PC-3 (cell line): ENCODE data around the gene WDFY4. TPM values are rescaled to one million over a fixed set of nuclear protein-coding genes. Genes with fewer than 3 reads are reported as not detected.

Experiments
- ATAC-seq: fragments of 200-7000 bp; cut with Tn5 transposase; 2 replicates; pipeline ENCODE4 v1.9.1; 2020; ENCODE audit warnings: mild to moderate bottlenecking, moderate library complexity
- BruUV-seq: library from RNA; stranded (reverse); fragments of 400-500 nt; replicated peaks from 2 replicates; lab custom pipeline; 2021; lab: Mats Ljungman, UMichigan
- CTCF ChIA-PET: fragments of 300-600 bp; sonication (Branson Sonifier 250); formaldehyde crosslinking; loops from one replicate; lab custom pipeline; 2022; ENCODE audit warnings: antibody characterized with exemption; lab: Charles Lee
- POLR2A ChIA-PET: fragments of 300-600 bp; sonication (Branson Sonifier 250); formaldehyde crosslinking; loops from one replicate; lab custom pipeline; 2022; ENCODE audit warnings: antibody characterized with exemption; ENCODE audit not compliant: unreplicated experiment; lab: Charles Lee
- DNase-seq: peaks from one replicate; pipeline ENCODE4 v3.0.0-alpha.2; 2015
- H2AFZ ChIP-seq: fragments of 300-600 bp; sonication (generic); 2 replicates; pipeline ENCODE4 v1.6.0; 2016; ENCODE audit warnings: antibody characterized with exemption, low read length
- H3F3A ChIP-seq: fragments of 300-600 bp; sonication (generic); one replicate; pipeline ENCODE4 v1.6.0; 2017; ENCODE audit warnings: antibody characterized with exemption, low read length, control low read depth, mild to moderate bottlenecking; ENCODE audit not compliant: unreplicated experiment
- H3K27ac ChIP-seq: fragments of 300-600 bp; sonication (generic); 2 replicates; pipeline ENCODE4 v1.5.1; 2016; ENCODE audit warnings: mild to moderate bottlenecking, low read length
- H3K27me3 ChIP-seq: fragments of 300-600 bp; sonication (generic); 2 replicates; pipeline ENCODE4 v1.6.1; 2016; ENCODE audit warnings: low read length, mixed read lengths
- H3K36me3 ChIP-seq: fragments of 300-600 bp; sonication (generic); 2 replicates; pipeline ENCODE4 v1.6.1; 2016; ENCODE audit warnings: low read depth, mixed run types, low read length, mixed read lengths
- H3K4me1 ChIP-seq: fragments of 300-600 bp; sonication (generic); 2 replicates; pipeline ENCODE4 v1.5.1; 2016; ENCODE audit warnings: low read length; ENCODE audit not compliant: insufficient read depth
- H3K4me2 ChIP-seq: fragments of 300-600 bp; sonication (generic); 2 replicates; pipeline ENCODE4 v1.6.0; 2016; ENCODE audit warnings: low read length
- H3K4me3 ChIP-seq: fragments of 300-600 bp; sonication (generic); 2 replicates; pipeline ENCODE4 v1.5.1; 2016; ENCODE audit warnings: mild to moderate bottlenecking, low read length, mixed read lengths
- H3K79me2 ChIP-seq: fragments of 300-600 bp; sonication (generic); 2 replicates; pipeline ENCODE4 v1.6.1; 2017; ENCODE audit warnings: low read length, mixed read lengths
- H3K9ac ChIP-seq: fragments of 300-600 bp; sonication (generic); 2 replicates; pipeline ENCODE4 v1.6.0; 2016; ENCODE audit warnings: mild to moderate bottlenecking, low read length
- H3K9me2 ChIP-seq: fragments of 300-600 bp; sonication (generic); replicated peaks from 2 replicates; pipeline ENCODE4 v1.6.1; 2016; ENCODE audit warnings: mixed run types, low read length, mixed read lengths
- H3K9me3 ChIP-seq: fragments of 300-600 bp; sonication (generic); 2 replicates; pipeline ENCODE4 v1.6.1; 2016; ENCODE audit warnings: low read length, mixed read lengths
- H4K20me1 ChIP-seq: fragments of 300-600 bp; sonication (generic); 2 replicates; pipeline ENCODE4 v1.6.1; 2016; ENCODE audit warnings: low read length, mixed read lengths
- CTCF ChIP-seq: fragments of 300-600 bp; sonication (generic); conservative IDR thresholded peaks from 2 replicates; pipeline ENCODE4 v1.5.1; 2017; ENCODE audit warnings: antibody characterized with exemption, low read depth, mild to moderate bottlenecking, low read length
- EZH2 ChIP-seq: fragments of 300-600 bp; sonication (generic); IDR thresholded peaks from one replicate; pipeline ENCODE4 v1.6.1; 2017; ENCODE audit warnings: antibody characterized with exemption, mild to moderate bottlenecking, low read length; ENCODE audit not compliant: unreplicated experiment
- EZH2phosphoT487 ChIP-seq: fragments of 300-600 bp; sonication (generic); IDR thresholded peaks from 2 replicates; pipeline ENCODE4 v1.6.1; 2018; ENCODE audit warnings: mild to moderate bottlenecking, antibody characterized with exemption, low read length, borderline replicate concordance
- intact Hi-C: fragments of 100-400 bp; cut with micrococcal nuclease; formaldehyde crosslinking; loops from 2 replicates; pipeline ENCODE4 v1.9.0; 2023
- total RNA-seq: library from RNA; depleted of rRNA; stranded (reverse); fragments of >200 nt; gene quantifications from 2 replicates; pipeline ENCODE4 v1.2.3, GENCODE V29; 2014

WDFY4 gene
- total RNA-seq, 1 experiment from 2014 or later: not detected

DNA sequence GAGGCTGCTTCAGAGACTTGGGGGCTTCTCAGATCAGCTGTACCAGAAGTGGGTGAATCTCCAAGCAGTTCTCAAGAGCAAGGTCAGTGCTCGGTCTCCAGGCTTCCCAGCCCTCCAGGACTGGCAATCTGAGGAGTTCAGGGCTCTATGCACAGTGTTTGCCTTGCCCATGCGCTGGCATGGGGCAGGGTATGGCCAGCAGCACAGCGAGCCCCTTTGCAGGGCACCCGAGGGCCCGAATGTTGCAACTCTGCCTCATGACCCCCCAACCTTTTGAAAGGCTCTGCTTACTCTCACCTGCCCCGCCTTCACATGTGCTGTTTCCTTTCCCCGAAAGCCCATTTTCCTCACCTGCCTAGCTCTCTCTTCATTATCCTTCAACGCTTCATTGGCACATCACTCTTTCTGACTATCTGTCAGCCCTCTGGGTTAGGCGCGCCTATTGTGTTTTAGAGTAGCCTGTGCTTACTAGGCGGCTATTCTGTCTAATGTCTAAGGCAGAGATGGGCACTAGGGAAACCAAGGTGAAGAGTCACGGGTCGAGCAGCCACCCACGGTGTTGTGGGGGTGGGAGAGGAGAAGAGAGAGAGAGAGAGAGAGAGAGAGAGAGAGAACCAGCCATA is 83.6 kb downstream of the WDFY4 start:
- Histone ChIP-seq H3K36me3 (no peaks in the 10 kb centered on the region), H2AFZ (no peak overlapping the region), H4K20me1 (no peaks in the 10 kb centered on the region), H3K27me3 (peaks cover 66% of the 10 kb centered on the region), H3K27ac (no peak overlapping the region), H3K4me3 (no peak overlapping the region), H3K4me1 (no peaks in the 10 kb centered on the region), H3F3A (no peaks in the 10 kb centered on the region), H3K9ac (no peak overlapping the region), H3K9me3 (no peaks in the 10 kb centered on the region), H3K79me2 (no peaks in the 10 kb centered on the region), H3K4me2 (no peak overlapping the region), H3K9me2 (no peaks in the 10 kb centered on the region)
- no TSS peak for BruUV-seq
- ChIA-PET POLR2A (interaction anchor here (0.6 kb wide), 1 partner anchor 58 kb away, joined by 3 read pairs; no protein-coding TSS in a partner anchor), CTCF (no interaction called here)
- no peak for DNase-seq
- no peak for ATAC-seq
- intact Hi-C loops: no loop called here
- TF ChIP-seq EZH2phosphoT487: no peak
- TF ChIP-seq CTCF: no peak
- TF ChIP-seq EZH2: no peak

DNA sequence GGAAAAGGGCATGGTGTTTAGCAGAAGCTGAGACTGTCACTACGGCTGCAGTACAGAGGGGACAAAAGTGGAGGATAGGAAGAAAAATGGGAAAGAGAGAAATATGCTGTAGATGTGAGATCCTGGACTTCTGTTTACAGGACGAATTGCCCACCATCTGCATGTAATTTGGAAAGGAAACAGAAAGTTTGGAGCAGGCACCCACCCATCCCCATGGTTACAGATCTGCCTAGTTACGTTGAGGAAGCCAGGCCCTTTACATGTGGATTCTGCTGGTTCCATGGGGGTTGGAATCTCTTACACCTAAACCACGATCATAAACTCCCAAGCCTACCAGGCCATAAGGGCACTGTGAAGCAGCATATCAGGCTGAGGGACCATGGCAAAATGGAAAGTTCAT is 84.3 kb downstream of the WDFY4 start:
- Histone ChIP-seq H3K36me3 (no peaks in the 10 kb centered on the region), H2AFZ (no peak overlapping the region), H4K20me1 (no peaks in the 10 kb centered on the region), H3K4me3 (no peak overlapping the region), H3K4me1 (no peaks in the 10 kb centered on the region), H3K9me3 (no peaks in the 10 kb centered on the region), H3K4me2 (no peak overlapping the region), H3F3A (no peaks in the 10 kb centered on the region), H3K79me2 (no peaks in the 10 kb centered on the region), H3K27me3 (peaks cover 59% of the 10 kb centered on the region), H3K9me2 (no peaks in the 10 kb centered on the region), H3K27ac (no peak overlapping the region), H3K9ac (no peak overlapping the region)
- ATAC-seq: no peak
- intact Hi-C loops: no loop called here
- no TSS peak for BruUV-seq
- POLR2A ChIA-PET: no interaction called here
- no peak for DNase-seq
- CTCF ChIA-PET: no interaction called here
- TF ChIP-seq EZH2phosphoT487 (no peak), EZH2 (no peak), CTCF (no peak)

DNA sequence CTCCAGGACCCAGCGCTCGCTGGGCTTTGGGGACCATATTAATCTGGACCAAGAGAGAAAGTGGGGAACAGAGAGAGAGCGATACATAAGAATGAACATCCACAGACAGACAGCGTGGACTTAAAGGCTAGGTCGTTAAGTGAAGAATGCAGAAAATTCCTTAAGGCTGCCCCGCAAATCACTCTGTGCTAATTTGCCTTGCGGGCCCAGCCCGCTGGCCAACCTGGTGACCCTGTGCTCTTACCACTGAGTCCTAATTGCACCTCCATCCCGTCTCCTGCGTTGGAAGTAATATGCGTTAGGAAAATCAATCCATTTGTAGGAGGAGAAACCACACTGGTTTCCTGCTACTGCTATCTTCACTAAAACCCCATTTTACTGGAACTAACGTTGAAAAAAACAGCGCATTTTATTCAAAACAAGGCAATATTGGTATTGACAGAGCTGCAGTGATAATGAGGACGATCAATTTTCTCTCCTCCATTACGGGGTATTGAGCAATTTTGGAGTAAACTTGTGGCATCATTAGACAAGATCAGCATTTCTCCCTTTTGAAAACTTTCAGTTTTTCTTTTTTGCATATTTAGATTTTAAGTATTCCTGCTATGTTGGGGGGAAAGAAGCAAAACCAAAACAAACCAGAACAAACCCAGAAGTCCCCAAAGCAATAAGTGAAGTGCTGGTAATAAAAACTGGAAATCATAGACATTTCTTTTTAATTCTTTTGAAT is 85.2 kb downstream of the WDFY4 start:
- Histone ChIP-seq H3K9me2 (no peaks in the 10 kb centered on the region), H3K4me2 (no peak overlapping the region), H3K36me3 (no peaks in the 10 kb centered on the region), H3K27ac (no peak overlapping the region), H3K4me1 (no peaks in the 10 kb centered on the region), H3K79me2 (no peaks in the 10 kb centered on the region), H3K9ac (no peak overlapping the region), H3K4me3 (no peak overlapping the region), H3K27me3 (peaks cover 50% of the 10 kb centered on the region), H4K20me1 (no peaks in the 10 kb centered on the region), H3K9me3 (no peaks in the 10 kb centered on the region), H3F3A (no peaks in the 10 kb centered on the region), H2AFZ (no peak overlapping the region)
- DNase-seq: no peak
- ChIA-PET POLR2A (no interaction called here), CTCF (no interaction called here)
- ATAC-seq: no peak
- intact Hi-C loops: no loop called here
- BruUV-seq: no TSS peak
- no peak for TF ChIP-seq CTCF
- no peak for TF ChIP-seq EZH2phosphoT487
